Activated CD4-positive, alpha-beta memory T cell treated with anti-CD3 and anti-CD28 coated beads, Interleukin-2, amount 10 ng/mL, durations not matched to agents 7 days and 5 days (primary cell): ENCODE results near the gene FNDC3B. TPM values are rescaled to one million over a fixed set of nuclear protein-coding genes. Genes with fewer than 3 reads are reported as not detected.
"Not testable (repeated sequence)": the region's sequence is repeated elsewhere in the genome, so short reads cannot be mapped to it uniquely, and the experiment has no call there.

ENCODE experiments used
- CTCF ChIA-PET: fragments of 350-600 bp; sonication (Branson Sonifier 250); formaldehyde crosslinking; loops from one replicate; lab custom pipeline; 2021; ENCODE audit warnings: antibody characterized with exemption, inconsistent platforms; lab: Charles Lee
- POLR2A ChIA-PET: fragments of 350-600 bp; sonication (Branson Sonifier 250); formaldehyde crosslinking; loops from one replicate; lab custom pipeline; 2021; ENCODE audit warnings: antibody characterized with exemption; lab: Charles Lee
- DNase-seq: peaks from one replicate; pipeline ENCODE4 v3.0.0-alpha.2; 2020
- H3K27ac Mint-ChIP-seq: one replicate; pipeline ENCODE4 v1.8.0; 2021; ENCODE audit warnings: mild to moderate bottlenecking, mixed read lengths
- H3K27me3 Mint-ChIP-seq: one replicate; pipeline ENCODE4 v1.8.0; 2021; ENCODE audit warnings: mixed read lengths
- H3K36me3 Mint-ChIP-seq: one replicate; pipeline ENCODE4 v1.8.0; 2021; ENCODE audit warnings: low read depth, mixed read lengths
- H3K4me1 Mint-ChIP-seq: one replicate; pipeline ENCODE4 v1.8.0; 2021; ENCODE audit warnings: mixed read lengths
- H3K4me3 Mint-ChIP-seq: one replicate; pipeline ENCODE4 v1.8.0; 2021; ENCODE audit warnings: mild to moderate bottlenecking, mixed read lengths
- H3K9me3 Mint-ChIP-seq: one replicate; pipeline ENCODE4 v1.8.0; 2021; ENCODE audit warnings: mixed read lengths
- total RNA-seq, 2 experiments: library from RNA; stranded (reverse); gene quantifications; one replicate each; pipeline ENCODE4 v1.2.3, GENCODE V29; 2021

FNDC3B gene
- total RNA-seq, 2 experiments from 2014 or later, result 21.6 to 21.8 TPM

GRCh38 chr3:172228036-172228415 is 188.6 kb downstream of the FNDC3B start:
- no peaks in the 10 kb centered on the region for H3K4me1 Mint-ChIP-seq
- DNase-seq, result no peak
- H3K27me3 Mint-ChIP-seq, result no peaks in the 10 kb centered on the region
- H3K27ac Mint-ChIP-seq, result no peak overlapping the region
- peaks cover 23% of the 10 kb centered on the region for H3K36me3 Mint-ChIP-seq
- ChIA-PET CTCF (no interaction called here), POLR2A (no interaction called here)
- H3K9me3 Mint-ChIP-seq, result no peaks in the 10 kb centered on the region
- H3K4me3 Mint-ChIP-seq, result no peak overlapping the region

DNA sequence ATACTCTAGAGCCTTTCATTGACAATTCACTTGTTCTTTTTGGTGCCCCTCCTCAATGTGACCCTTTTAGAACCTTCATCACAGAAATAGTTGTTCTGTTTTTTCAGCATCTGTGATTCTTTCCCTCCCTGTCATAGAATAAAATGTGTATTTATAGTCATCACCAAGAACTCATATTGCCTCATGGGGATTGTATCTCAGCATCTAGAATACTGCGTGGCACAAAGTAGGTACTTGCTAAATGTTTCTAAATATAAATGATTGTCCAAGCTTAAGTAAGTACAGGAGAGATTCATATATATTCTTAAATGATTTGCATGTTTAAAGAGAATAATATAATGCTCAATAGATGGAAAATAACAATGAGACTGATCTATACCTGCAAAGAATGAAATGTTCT is 190.1 kb downstream of the FNDC3B start:
- DNase-seq, result no peak
- H3K27ac Mint-ChIP-seq, result no peak overlapping the region
- no peaks in the 10 kb centered on the region for H3K27me3 Mint-ChIP-seq
- H3K4me1 Mint-ChIP-seq, result no peaks in the 10 kb centered on the region
- ChIA-PET CTCF (no interaction called here), POLR2A (no interaction called here)
- no peaks in the 10 kb centered on the region for H3K9me3 Mint-ChIP-seq
- peaks cover 23% of the 10 kb centered on the region for H3K36me3 Mint-ChIP-seq
- no peak overlapping the region for H3K4me3 Mint-ChIP-seq

DNA sequence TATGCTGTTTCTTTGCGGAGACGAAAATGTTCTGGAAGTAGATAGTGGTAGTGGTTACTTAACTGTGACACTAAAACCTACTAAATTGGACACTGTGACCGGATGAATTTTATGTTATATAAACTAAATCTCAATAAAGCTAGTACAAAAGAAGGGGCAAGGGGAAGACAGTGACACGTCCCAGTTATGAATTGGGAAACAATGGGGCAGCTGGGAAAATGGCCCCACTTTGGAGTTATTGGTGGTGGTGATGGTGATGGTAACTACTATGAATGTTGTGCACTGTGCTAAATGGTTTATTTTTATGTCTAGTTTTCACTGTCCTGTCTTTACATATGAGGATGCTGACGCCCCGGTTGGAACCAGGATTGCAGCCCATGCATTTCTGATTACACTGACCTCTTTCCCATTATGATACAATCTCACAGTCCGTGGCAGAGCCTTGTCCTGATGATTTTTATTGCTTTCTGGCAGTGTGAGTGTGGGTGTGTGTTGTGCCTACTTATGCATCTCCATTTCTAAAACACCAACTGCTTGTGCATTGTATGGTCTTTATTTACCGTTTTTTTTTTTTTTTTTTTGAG is 192.0 kb downstream of the FNDC3B start:
- Mint-ChIP-seq H3K27me3 (no peaks in the 10 kb centered on the region), H3K9me3 (no peaks in the 10 kb centered on the region), H3K4me1 (no peaks in the 10 kb centered on the region), H3K4me3 (no peak overlapping the region), H3K36me3 (peaks cover 23% of the 10 kb centered on the region), H3K27ac (no peak overlapping the region)
- ChIA-PET POLR2A (no interaction called here), CTCF (no interaction called here)
- no peak for DNase-seq

DNA sequence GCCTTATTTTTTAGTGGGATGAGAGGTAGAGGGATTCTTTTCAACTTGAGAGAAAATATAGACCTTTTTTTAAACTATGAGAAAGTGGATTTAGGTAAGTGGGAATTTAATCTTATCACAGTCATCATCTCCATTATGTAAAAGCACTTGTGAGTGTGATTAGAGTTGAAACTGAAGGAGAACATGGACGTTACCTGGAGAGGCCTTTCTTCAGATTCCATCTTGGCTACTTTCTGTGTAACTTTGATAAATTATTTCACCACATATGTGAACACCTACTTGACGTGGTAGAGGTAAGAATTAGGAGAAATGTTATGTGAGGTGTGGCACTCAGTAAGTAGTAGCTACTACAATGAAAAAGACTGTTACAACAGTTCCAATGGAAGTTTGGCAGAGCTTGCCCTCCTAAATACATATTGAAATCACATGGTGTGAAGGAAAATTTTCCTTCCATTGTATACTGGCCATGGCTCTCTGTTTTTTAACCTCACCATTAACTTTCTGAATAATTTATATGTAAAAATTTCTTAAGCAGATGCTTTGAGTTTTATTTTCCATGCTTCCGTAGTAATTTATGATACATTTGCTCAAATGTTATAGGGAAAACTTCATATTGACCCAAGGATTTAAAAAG is 193.3 kb downstream of the FNDC3B start:
- DNase-seq, result no peak
- CTCF ChIA-PET, result no interaction called here
- H3K27ac Mint-ChIP-seq, result no peak overlapping the region

DNA sequence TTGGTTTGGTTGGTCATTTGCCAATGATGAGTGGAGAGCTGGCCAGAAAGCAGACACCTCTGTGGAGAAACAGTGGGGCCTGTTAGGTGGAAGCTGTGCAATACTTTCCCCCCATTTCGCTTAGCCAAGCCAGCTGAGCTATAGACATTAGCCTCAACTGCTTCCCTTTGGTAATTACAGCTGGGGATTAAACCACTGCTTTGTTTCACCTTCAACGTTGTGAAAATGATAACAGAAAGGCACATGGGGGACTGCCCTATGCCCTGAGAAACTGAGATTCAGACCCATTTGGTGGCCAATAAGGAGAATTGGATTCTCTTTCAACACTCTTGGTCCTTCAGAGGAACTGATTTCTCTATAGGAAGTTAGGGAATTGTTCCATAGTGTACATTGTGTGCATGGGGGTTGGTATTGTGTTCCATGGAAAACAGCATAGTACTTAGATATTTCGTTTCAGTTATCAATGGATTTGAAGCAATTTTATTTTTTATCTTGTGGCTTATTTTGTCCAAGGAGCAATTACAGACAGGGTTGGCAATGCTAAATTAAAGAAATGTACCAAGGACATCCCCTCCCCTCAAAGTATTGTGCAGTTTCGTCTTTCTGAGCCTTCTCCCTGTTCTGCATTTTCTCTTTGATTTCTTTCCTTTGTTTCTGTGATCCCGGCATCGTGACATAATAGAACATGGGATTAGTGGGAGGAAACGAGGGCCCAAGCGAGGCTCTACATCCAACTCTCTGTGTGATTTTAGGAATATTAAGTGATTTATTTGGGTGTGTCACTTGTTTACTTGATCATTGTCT is 194.3 kb downstream of the FNDC3B start:
- ChIA-PET CTCF (no interaction called here), POLR2A (no interaction called here)
- Mint-ChIP-seq H3K36me3 (peaks cover 14% of the 10 kb centered on the region), H3K27me3 (no peaks in the 10 kb centered on the region), H3K4me1 (no peaks in the 10 kb centered on the region), H3K4me3 (no peak overlapping the region), H3K27ac (no peak overlapping the region), H3K9me3 (no peaks in the 10 kb centered on the region)
- DNase-seq, result no peak

More for the DNA sequence above, 193.3 kb downstream of the FNDC3B start:
- Mint-ChIP-seq H3K4me3 (no peak overlapping the region), H3K36me3 (peaks cover 22% of the 10 kb centered on the region), H3K4me1 (no peaks in the 10 kb centered on the region), H3K27me3 (no peaks in the 10 kb centered on the region), H3K9me3 (no peaks in the 10 kb centered on the region)
- POLR2A ChIA-PET, result no interaction called here

DNA sequence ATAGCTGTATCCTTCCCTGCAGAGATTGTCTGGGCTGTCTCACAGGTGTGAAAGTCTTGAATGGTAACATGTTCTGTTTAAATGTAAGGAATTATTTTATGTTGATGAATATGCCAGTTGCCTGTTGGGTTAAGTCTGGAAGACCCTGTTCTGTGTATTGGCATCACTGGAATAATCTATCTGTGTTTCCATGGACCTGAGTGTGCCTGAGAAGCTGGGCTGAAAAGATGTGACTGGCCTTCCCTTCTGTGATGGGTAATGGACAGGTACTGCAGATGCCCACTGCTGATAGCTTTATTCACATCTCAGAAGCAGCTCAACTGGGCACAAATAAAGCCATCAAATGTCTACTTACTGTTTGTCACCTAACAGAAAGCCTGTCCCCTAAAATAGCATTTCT is 196.3 kb downstream of the FNDC3B start:
- peaks cover 13% of the 10 kb centered on the region for H3K36me3 Mint-ChIP-seq
- no peak overlapping the region for H3K27ac Mint-ChIP-seq
- H3K4me1 Mint-ChIP-seq, result no peaks in the 10 kb centered on the region
- peaks cover 4% of the 10 kb centered on the region for H3K9me3 Mint-ChIP-seq
- H3K27me3 Mint-ChIP-seq, result no peaks in the 10 kb centered on the region
- ChIA-PET CTCF (no interaction called here), POLR2A (no interaction called here)
- DNase-seq, result no peak
- H3K4me3 Mint-ChIP-seq, result no peak overlapping the region

DNA sequence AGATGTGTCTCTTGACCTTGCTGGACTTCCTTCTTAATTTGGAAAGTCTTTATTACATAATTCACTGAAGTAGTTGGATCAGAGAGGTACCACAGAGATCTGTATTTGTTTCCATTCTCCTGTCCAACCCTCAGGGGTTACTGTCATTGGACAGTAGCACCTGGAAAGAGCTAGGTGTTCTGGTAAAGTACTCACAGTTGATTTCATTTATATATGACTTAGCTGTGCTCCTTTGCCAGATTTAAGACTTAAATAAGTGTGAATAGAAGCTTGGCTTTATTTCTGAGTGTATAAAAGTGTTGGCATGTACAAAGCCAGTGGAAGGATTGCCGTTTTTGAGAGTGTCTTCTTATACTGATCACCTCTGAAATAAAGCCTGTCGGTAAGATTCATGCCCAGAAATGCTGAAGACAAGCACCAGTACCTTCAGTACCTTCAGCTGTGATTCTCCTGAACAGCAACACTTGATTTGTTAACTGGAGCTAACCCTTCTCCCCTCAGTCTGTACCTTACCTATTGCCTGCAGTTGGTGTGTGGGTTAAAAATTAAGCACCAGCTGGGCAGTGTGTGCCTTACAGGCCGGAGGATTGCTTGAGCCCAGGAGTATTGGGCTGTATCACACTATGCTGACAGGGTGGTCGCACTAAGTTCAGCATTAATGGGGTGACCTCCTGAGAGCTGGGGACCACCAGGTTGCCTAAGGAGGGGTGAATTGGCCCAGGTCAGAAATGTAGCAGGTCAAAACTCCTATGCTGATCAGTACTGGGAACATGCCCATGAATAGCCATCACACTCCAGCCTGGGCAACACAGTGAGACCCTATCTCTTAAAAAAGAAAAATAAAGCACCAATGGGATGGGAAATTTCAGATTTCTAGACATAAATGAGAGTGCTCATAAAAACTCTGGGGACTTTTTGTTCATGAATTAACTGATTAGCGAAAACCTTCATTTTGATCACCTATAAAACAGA is 197.7 kb downstream of the FNDC3B start:
- no peak for DNase-seq
- Mint-ChIP-seq H3K4me3 (no peak overlapping the region), H3K9me3 (peaks cover 16% of the 10 kb centered on the region), H3K27me3 (no peaks in the 10 kb centered on the region), H3K4me1 (no peaks in the 10 kb centered on the region), H3K36me3 (peaks cover 24% of the 10 kb centered on the region), H3K27ac (no peak overlapping the region)
- CTCF ChIA-PET, result interaction anchor here (1.2 to 1.5 kb wide), 3 partner anchors 9 to 206 kb away, joined by 3 to 5 read pairs (median 3); no protein-coding TSS in a partner anchor
- POLR2A ChIA-PET, result no interaction called here

GRCh38 chr3:172238188-172238587 is 198.8 kb downstream of the FNDC3B start:
- no peak for DNase-seq
- ChIA-PET POLR2A (no interaction called here), CTCF (interaction anchor here (1.2 kb wide), 1 partner anchor 208 kb away, joined by 3 read pairs; no protein-coding TSS in a partner anchor)
- H3K27me3 Mint-ChIP-seq, result no peaks in the 10 kb centered on the region
- H3K36me3 Mint-ChIP-seq, result peaks cover 31% of the 10 kb centered on the region
- no peak overlapping the region for H3K27ac Mint-ChIP-seq
- no peak overlapping the region for H3K4me3 Mint-ChIP-seq
- no peaks in the 10 kb centered on the region for H3K4me1 Mint-ChIP-seq
- peaks cover 25% of the 10 kb centered on the region for H3K9me3 Mint-ChIP-seq

DNA sequence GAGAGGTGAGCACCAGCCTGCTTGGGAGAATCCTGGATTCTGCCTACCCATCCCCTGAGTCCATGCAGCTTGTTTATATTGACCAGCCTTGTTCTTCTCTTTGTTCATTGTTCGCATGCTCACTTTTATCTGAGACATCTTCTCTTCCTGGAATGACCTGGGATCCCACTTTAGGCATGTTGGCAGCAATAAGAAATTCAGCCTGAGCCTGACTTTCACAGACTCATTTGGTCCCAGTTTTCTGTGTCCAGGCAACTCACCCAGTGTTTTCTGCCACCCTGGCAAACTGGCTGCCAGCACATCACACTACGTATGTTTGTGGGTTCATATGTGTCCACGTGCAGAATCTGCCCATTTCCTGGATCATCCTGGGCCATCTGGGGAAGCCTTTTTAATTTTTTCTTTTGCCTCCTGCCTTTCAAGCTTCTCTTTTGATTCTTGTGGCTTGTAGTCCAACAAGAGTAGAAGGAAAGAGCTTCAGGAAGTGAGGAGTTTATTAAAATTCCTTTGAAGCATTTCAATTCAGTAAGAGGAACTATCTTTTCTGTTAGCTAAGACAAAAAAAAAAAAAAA is 199.9 kb downstream of the FNDC3B start:
- ChIA-PET CTCF (interaction anchor here (0.7 kb wide), 2 partner anchors 102 to 132 kb away, joined by 3 to 4 read pairs; no protein-coding TSS in a partner anchor), POLR2A (no interaction called here)
- DNase-seq, result no peak
- Mint-ChIP-seq H3K36me3 (peaks cover 42% of the 10 kb centered on the region), H3K9me3 (peaks cover 30% of the 10 kb centered on the region), H3K4me1 (no peaks in the 10 kb centered on the region), H3K27ac (no peak overlapping the region), H3K27me3 (no peaks in the 10 kb centered on the region), H3K4me3 (no peak overlapping the region)

DNA sequence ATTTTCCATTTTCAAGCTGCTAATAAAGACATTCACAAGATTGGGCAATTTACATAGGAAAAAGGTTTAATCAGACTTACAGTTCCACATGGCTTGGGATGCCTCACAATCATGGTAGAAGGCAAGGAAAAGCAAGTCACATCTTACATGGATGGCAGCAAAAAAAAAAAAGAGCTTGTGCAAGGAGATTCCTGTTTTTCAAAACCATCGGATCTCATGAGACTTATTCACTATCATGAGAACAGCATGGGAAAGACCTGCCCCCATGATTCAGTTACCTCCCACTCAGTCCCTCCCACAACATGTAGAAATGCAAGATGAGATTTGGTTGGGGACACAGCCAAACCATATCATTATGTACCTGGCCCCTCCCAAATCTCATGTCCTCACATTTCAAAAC is 202.0 kb downstream of the FNDC3B start:
- no peak overlapping the region for H3K27ac Mint-ChIP-seq
- CTCF ChIA-PET, result interaction anchor here (0.6 kb wide), 1 partner anchor 202 kb away, joined by 7 read pairs; the partner anchor contains the start of gene FNDC3B

DNA sequence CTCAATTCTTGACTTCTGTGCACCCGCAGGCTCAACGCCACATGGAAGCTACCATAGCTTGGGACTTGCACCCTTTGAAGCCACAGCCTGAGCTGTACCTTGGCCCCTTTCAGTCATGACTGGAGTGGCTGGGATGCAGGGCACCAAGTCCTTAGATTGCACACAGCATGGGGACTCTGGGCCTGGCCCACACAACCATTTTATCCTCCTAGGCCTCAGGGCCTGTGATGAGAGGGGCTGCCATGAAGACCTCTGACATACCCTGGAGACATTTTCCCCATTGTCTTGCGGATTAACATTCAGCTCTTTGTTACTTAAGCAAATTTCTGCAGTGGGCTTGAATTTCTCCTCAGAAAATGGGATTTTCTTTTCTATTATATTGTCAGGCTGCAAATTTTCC is 203.1 kb downstream of the FNDC3B start:
- H3K4me1 Mint-ChIP-seq, DNase-seq, CTCF ChIA-PET, H3K27me3 Mint-ChIP-seq, H3K4me3 Mint-ChIP-seq, H3K27ac Mint-ChIP-seq, POLR2A ChIA-PET: not testable (repeated sequence)
- H3K36me3 Mint-ChIP-seq, result peaks cover 43% of the 10 kb centered on the region
- H3K9me3 Mint-ChIP-seq, result peaks cover 30% of the 10 kb centered on the region

More for the DNA sequence above, 202.0 kb downstream of the FNDC3B start:
- Mint-ChIP-seq H3K27me3 (no peaks in the 10 kb centered on the region), H3K36me3 (peaks cover 42% of the 10 kb centered on the region), H3K4me1 (no peaks in the 10 kb centered on the region), H3K4me3 (no peak overlapping the region), H3K9me3 (peaks cover 30% of the 10 kb centered on the region)
- POLR2A ChIA-PET, result no interaction called here
- DNase-seq, result no peak

DNA sequence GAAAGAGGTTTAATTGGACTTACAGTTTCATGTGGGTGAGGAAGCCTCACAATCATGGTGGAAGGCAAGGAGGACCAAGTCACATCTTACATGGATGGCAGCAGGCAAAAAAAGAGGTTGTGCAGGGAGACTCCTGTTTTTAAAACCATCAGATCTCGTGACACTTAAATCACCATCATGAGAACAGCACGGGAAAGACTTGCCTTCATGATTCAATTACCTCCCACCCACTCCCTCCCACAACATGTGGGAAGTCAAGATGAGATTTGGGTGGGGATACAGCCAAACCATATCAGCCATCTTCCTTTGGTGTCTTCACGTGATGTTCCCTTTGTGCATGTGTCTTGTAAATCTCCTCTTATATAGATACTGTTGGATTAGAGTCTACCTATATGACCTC is 204.0 kb downstream of the FNDC3B start:
- H3K4me3 Mint-ChIP-seq, POLR2A ChIA-PET: not testable (repeated sequence)

More for the DNA sequence above, 204.0 kb downstream of the FNDC3B start:
- H3K27ac Mint-ChIP-seq, H3K27me3 Mint-ChIP-seq, DNase-seq, H3K4me1 Mint-ChIP-seq: not testable (repeated sequence)
- H3K36me3 Mint-ChIP-seq, result peaks cover 49% of the 10 kb centered on the region
- CTCF ChIA-PET, result interaction anchor here (0.6 kb wide), 1 partner anchor 75 kb away, joined by 3 read pairs; no protein-coding TSS in a partner anchor
- H3K9me3 Mint-ChIP-seq, result peaks cover 30% of the 10 kb centered on the region
